NT2/D1 (cell line): ENCODE measurements around the gene KHDC3L.

Experiments used
- SUZ12 ChIP-seq: IDR thresholded peaks from 2 replicates; pipeline ENCODE4 v1.6.1; 2011; ENCODE audit not compliant: insufficient read length, insufficient read depth; ENCODE audit errors: extremely low read depth
- ZNF274 ChIP-seq: IDR thresholded peaks from 2 replicates; pipeline ENCODE4 v1.6.1; 2011; ENCODE audit warnings: mild to moderate bottlenecking, low read depth, low read length

GRCh38 chr6:73413102-73413501, 50.6 kb downstream of the KHDC3L start:
- TF ChIP-seq ZNF274 (no peak), SUZ12 (no peak)
